ENCODE data around the gene CDC73. TPM values are rescaled to one million over a fixed set of nuclear protein-coding genes. Genes with fewer than 3 reads are reported as not detected.

CDC73 gene
- total and polyA plus RNA-seq, 2 donors (not counting 1 experiment from before 2014, with no cell fraction given): 18.7 to 69.8 TPM

GRCh38 chr1:193102662-193103061, 19.2 kb upstream of the CDC73 start:
- peaks cover 28% of the 10 kb centered on the region for H3K79me2 ChIP-seq (ENCODE audit: control insufficient read depth, insufficient read depth, low read length)
- no peak overlapping the region for H3K4me2 ChIP-seq (ENCODE audit: extremely low read depth, insufficient read depth, low read length)
- H3K36me3 ChIP-seq (ENCODE audit: control insufficient read depth, insufficient read depth, low read length): no peaks in the 10 kb centered on the region
- peaks cover 3% of the 10 kb centered on the region for H3K4me1 ChIP-seq (ENCODE audit: control insufficient read depth, extremely low read depth, insufficient read depth, low read length)
- H4K20me1 ChIP-seq (ENCODE audit: control insufficient read depth, extremely low read depth, insufficient read depth, low read length): no peaks in the 10 kb centered on the region
- peak in 1 of 2 donors; percentile 15 for DNase-seq (ENCODE audit: low read depth in 2 of 2)
- no peak overlapping the region for H3K27ac ChIP-seq (ENCODE audit: insufficient read depth, low read length)
- H3K9me3 ChIP-seq (ENCODE audit: control insufficient read depth, insufficient read depth, low read depth, low read length): no peaks in the 10 kb centered on the region
- no peak overlapping the region for H3K4me3 ChIP-seq (replicated peaks in 1 of 4; ENCODE audit: control extremely low read depth in 1 of 4, insufficient read depth in 1 of 4, low read depth in 3 of 4, low read length in 4 of 4)
- H3K9ac ChIP-seq (ENCODE audit: insufficient read depth, low read length): no peak overlapping the region
- TF ChIP-seq, protein P1, sequence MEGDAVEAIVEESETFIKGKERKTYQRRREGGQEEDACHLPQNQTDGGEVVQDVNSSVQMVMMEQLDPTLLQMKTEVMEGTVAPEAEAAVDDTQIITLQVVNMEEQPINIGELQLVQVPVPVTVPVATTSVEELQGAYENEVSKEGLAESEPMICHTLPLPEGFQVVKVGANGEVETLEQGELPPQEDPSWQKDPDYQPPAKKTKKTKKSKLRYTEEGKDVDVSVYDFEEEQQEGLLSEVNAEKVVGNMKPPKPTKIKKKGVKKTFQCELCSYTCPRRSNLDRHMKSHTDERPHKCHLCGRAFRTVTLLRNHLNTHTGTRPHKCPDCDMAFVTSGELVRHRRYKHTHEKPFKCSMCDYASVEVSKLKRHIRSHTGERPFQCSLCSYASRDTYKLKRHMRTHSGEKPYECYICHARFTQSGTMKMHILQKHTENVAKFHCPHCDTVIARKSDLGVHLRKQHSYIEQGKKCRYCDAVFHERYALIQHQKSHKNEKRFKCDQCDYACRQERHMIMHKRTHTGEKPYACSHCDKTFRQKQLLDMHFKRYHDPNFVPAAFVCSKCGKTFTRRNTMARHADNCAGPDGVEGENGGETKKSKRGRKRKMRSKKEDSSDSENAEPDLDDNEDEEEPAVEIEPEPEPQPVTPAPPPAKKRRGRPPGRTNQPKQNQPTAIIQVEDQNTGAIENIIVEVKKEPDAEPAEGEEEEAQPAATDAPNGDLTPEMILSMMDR (conservative IDR thresholded peaks at IDR 0.05 in 1 of 2, IDR thresholded peaks at IDR 0.05 in 1 of 2; ENCODE audit: low read depth in 1 of 2, low read length in 2 of 2): no peak
- TF ChIP-seq EZH2 (IDR thresholded peaks at IDR 0.05; ENCODE audit: low read length, missing control alignments): no peak
- no peaks in the 10 kb centered on the region for H3K27me3 ChIP-seq (ENCODE audit: control insufficient read depth, insufficient read depth, low read length)
- H2AFZ ChIP-seq (ENCODE audit: low read length): no peak overlapping the region

GRCh38 chr1:193103759-193104501, 17.9 kb upstream of the CDC73 start:
- H3K9me3 ChIP-seq (ENCODE audit: control insufficient read depth, insufficient read depth, low read depth, low read length): no peaks in the 10 kb centered on the region
- H3K36me3 ChIP-seq (ENCODE audit: control insufficient read depth, insufficient read depth, low read length): no peaks in the 10 kb centered on the region
- no peaks in the 10 kb centered on the region for H4K20me1 ChIP-seq (ENCODE audit: control insufficient read depth, extremely low read depth, insufficient read depth, low read length)
- H3K27ac ChIP-seq (ENCODE audit: insufficient read depth, low read length): peak overlapping the region; percentile 90
- H3K9ac ChIP-seq (ENCODE audit: insufficient read depth, low read length): peak overlapping the region; percentile 81
- peaks cover 3% of the 10 kb centered on the region for H3K4me1 ChIP-seq (ENCODE audit: control insufficient read depth, extremely low read depth, insufficient read depth, low read length)
- H3K4me3 ChIP-seq (replicated peaks in 1 of 4; ENCODE audit: control extremely low read depth in 1 of 4, insufficient read depth in 1 of 4, low read depth in 3 of 4, low read length in 4 of 4): peak overlapping the region; percentile 78 to 87 (median 84)
- peaks cover 28% of the 10 kb centered on the region for H3K79me2 ChIP-seq (ENCODE audit: control insufficient read depth, insufficient read depth, low read length)
- H3K27me3 ChIP-seq (ENCODE audit: control insufficient read depth, insufficient read depth, low read length): no peaks in the 10 kb centered on the region
- TF ChIP-seq EZH2 (IDR thresholded peaks at IDR 0.05; ENCODE audit: low read length, missing control alignments): no peak
- TF ChIP-seq, protein P1 (conservative IDR thresholded peaks at IDR 0.05 in 1 of 2, IDR thresholded peaks at IDR 0.05 in 1 of 2; ENCODE audit: low read depth in 1 of 2, low read length in 2 of 2): no peak
- H3K4me2 ChIP-seq (ENCODE audit: extremely low read depth, insufficient read depth, low read length): peak overlapping the region; percentile 98
- DNase-seq (ENCODE audit: low read depth in 2 of 2): peak in 1 of 2 donors; percentile 17
- peak overlapping the region; percentile 53 for H2AFZ ChIP-seq (ENCODE audit: low read length)

DNA sequence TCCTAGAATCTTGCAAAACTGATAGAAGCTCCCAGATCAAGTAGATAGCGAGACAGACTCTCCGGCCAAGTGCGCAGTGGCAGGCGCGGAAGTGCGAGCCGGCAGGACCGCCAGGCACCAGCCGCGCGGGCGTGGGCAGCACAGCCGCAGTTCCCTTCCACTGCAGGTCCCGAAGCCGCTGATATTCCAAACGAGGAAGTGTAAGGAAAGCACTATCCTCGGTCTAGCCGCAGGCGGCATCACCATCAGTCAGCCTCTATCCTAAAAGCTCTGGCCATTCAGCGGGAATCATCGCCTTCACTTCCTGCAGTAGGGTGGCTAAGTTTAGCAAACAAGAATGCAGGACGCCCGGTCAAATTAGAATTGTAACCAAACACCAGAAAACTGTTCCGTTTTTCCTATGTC, 17.3 kb upstream of the CDC73 start:
- peaks cover 3% of the 10 kb centered on the region for H3K4me1 ChIP-seq (ENCODE audit: control insufficient read depth, extremely low read depth, insufficient read depth, low read length)
- no peaks in the 10 kb centered on the region for H3K36me3 ChIP-seq (ENCODE audit: control insufficient read depth, insufficient read depth, low read length)
- H3K4me3 ChIP-seq (replicated peaks in 1 of 4; ENCODE audit: control extremely low read depth in 1 of 4, insufficient read depth in 1 of 4, low read depth in 3 of 4, low read length in 4 of 4): peak overlapping the region; percentile 78 to 87 (median 84)
- H3K9me3 ChIP-seq (ENCODE audit: control insufficient read depth, insufficient read depth, low read depth, low read length): no peaks in the 10 kb centered on the region
- H3K27ac ChIP-seq (ENCODE audit: insufficient read depth, low read length): peak overlapping the region; percentile 90
- peak overlapping the region; percentile 98 for H3K4me2 ChIP-seq (ENCODE audit: extremely low read depth, insufficient read depth, low read length)
- no peaks in the 10 kb centered on the region for H4K20me1 ChIP-seq (ENCODE audit: control insufficient read depth, extremely low read depth, insufficient read depth, low read length)
- peak overlapping the region; percentile 80 for H2AFZ ChIP-seq (ENCODE audit: low read length)
- TF ChIP-seq, protein P1 (conservative IDR thresholded peaks at IDR 0.05 in 1 of 2, IDR thresholded peaks at IDR 0.05 in 1 of 2; ENCODE audit: low read depth in 1 of 2, low read length in 2 of 2): no peak
- no peak for TF ChIP-seq EZH2 (IDR thresholded peaks at IDR 0.05; ENCODE audit: low read length, missing control alignments)
- H3K9ac ChIP-seq (ENCODE audit: insufficient read depth, low read length): peak overlapping the region; percentile 81
- no peaks in the 10 kb centered on the region for H3K27me3 ChIP-seq (ENCODE audit: control insufficient read depth, insufficient read depth, low read length)
- H3K79me2 ChIP-seq (ENCODE audit: control insufficient read depth, insufficient read depth, low read length): peaks cover 28% of the 10 kb centered on the region
- DNase-seq (ENCODE audit: low read depth in 2 of 2): peak in 1 of 2 donors; percentile 64
